GM18520 (cell line): Measurements from ENCODE around the gene IFTAP.
"Not testable (repeated sequence)": the region's sequence is repeated elsewhere in the genome, so short reads cannot be mapped to it uniquely, and the experiment has no call there.

ENCODE experiments used
- ATAC-seq: cut with Tn5 transposase; IDR thresholded peaks from one replicate; pipeline ENCODE4 v1.9.1; 2021; ENCODE audit not compliant: unreplicated experiment

IFTAP gene

GRCh38 chr11:36594316-36594989 is at the start of gene IFTAP:
IFTAP (plus strand) TSS chr11:36594502; CDS start chr11:36610104, 15,602 bp downstream.
- ATAC-seq: no peak

DNA sequence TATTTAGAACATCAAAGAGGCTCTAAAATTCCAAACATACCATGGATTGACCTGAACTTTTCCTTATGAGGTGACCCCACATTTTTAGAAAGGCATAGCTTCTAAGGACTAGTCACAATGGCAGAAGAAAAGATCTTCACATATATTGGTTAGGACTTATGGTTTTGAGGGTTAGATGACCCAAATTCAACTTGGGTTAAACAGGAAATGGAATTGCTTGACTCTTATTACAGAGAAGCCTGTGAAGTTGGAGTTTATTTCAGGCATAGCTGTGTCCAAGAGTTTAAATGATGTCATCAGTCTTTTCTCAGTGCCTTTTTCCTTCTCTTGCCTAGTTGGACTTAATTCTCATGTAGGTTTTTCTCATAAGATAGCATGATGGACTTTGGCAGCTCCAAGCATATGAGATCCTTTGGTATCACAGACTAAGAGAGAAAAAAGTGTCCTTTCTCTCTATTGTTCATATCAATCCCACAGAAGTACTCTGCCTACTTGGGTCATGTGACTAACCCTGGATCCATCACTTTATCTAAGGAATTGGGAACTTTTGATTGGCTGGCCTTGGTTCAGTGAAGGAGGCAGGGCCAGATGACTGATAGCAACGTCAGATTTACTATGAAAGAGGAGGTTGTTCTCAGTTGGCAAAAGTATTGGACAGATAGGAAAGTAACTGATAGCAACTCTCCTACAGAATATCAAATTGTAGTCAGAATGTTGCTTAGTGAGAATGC is 43.8 kb upstream of the IFTAP start:
- no peak for ATAC-seq

DNA sequence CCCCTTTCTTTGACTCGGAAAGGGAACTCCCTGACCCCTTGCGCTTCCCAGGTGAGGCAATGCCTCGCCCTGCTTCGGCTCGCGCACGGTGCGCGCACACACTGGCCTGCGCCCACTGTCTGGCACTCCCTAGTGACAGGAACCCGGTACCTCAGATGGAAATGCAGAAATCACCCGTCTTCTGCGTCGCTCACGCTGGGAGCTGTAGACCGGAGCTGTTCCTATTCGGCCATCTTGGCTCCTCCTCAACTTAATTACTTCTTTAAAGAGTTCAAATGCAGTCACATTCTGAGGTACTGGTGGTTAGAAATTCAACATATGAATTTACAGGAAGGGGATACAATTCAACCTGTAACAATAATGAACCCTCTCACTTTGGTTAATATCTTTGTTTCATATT is 36.9 kb upstream of the IFTAP start:
- ATAC-seq: not testable (repeated sequence)

DNA sequence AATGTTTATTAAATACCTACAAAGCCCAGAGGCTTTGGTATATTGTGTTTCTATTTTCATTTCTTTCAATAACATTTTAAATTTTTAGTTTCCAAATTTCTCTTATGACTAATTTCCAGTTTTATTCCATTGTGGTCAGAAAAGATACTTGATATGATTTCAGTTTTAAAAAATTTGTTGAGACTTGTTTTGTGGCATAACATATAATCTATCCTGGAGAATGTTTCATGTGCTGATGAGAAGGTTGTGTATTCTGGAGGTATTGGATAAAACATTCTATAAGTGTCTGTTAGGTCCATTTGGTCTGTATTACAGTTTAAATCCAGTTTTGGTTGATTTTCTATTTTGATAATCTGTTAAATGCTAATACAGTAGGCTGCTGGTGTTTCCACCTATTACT is 36.3 kb upstream of the IFTAP start:
- ATAC-seq: no peak

DNA sequence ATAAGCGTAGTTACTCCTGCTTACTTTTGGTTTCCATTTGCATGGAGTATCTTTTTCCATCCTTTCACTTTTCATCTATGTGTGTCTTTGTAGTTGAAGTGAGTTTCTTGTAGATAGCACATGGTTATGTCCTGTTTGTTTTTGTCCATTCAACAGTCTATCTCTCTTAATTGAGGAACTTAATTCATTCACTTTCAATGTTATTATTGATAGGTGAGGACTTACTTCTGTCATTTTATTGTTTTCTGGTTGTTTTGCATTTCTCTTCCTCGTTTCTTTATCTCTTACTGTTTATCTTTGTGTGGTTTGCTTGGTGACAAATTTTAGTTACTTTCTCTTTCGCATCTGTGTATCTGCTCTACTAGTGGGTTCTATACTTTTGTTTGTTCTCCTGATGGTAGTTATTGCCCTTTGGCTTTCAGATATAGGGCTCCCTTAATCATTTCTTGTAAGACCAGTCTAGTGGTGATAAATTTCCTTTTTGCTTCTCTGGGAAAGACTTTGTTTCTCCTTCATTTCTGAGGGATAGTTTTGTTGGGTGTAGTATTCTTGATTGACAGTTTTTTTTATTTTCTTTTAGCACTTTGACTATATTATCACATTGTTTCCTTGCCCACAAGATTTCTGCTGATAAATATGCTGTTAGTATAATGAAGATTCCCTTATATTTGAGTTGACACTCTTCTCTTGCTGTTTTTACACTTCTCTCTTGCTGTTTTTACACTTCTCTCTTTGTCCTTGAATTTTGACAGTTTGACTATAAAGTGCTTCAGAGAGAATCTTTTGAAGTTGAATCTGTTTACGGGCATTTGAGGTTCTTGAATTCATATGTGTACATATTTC is 35.5 kb upstream of the IFTAP start:
- peak; percentile 93 for ATAC-seq

GRCh38 chr11:36564376-36565030 is 29.8 kb upstream of the IFTAP start:
- no peak for ATAC-seq

DNA sequence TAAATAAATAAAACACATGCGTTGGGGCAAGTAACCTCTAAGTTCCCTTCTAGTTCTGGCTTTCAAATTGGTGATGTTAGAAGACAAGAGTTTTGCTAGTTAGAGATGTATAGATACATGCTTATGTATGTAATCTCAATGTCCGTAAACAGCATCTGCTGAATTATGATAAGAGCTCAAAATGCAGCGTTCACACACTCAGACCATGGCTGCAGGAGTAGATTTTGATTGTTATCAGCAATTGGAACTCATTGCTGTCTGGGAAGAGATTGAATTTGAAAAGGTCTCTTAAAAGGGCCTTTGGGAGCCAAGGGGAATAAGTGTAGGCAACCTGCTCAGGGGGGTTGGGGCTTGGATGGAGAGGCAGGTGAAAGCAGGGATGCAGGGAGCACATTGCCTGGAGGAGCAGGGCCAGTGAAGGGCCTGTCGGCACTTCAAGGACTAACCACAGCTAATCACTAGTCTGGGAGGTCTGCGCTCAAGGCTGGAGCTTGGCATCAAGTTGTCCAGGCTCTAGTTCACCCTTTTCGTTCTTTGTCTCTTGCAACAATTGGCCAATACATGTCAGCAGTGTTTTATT is 29.2 kb upstream of the IFTAP start:
- ATAC-seq: no peak

- no peak for ATAC-seq
Measured at GRCh38 chr11:36566407-36567053, 27.8 kb upstream of the IFTAP start.

GRCh38 chr11:36567694-36568093 is 26.6 kb upstream of the IFTAP start, which contains the start of gene RAG1:
RAG1 (plus strand) TSS chr11:36568007; CDS start chr11:36573305, 5,298 bp downstream.
- ATAC-seq: no peak

GRCh38 chr11:36569095-36569494 is 25.2 kb upstream of the IFTAP start:
- ATAC-seq: no peak

- ATAC-seq: no peak
Measured at GRCh38 chr11:36574486-36574885, 19.8 kb upstream of the IFTAP start.

GRCh38 chr11:36577373-36577772 is 16.9 kb upstream of the IFTAP start:
- no peak for ATAC-seq

GRCh38 chr11:36577859-36578258 is 16.4 kb upstream of the IFTAP start:
- ATAC-seq: no peak

- ATAC-seq: no peak
Measured at GRCh38 chr11:36578458-36578857, 15.8 kb upstream of the IFTAP start.

- ATAC-seq: no peak
Measured at GRCh38 chr11:36581536-36581935, 12.8 kb upstream of the IFTAP start.

DNA sequence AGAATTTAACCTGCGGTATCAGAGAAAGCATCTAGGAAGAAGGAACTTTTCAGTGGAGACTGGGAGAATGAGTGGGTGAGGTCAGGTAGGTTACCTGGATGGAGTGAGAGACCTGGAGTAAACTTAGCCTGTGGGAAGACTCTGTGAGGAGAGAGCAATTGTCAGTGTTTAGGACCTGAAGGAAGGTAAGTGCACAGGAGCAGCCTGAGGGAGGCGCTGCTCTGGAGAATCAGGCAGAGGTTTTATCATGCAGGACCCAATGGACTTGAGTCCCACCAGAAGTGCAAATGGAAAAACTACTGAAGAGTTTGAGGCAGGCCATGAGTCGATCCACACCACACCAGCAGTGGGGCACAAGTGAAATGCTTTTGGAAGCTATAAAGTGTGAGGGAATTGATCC is 10.6 kb upstream of the IFTAP start:
- no peak for ATAC-seq

- ATAC-seq: no peak
Measured at GRCh38 chr11:36586543-36586942, 7.8 kb upstream of the IFTAP start.

DNA sequence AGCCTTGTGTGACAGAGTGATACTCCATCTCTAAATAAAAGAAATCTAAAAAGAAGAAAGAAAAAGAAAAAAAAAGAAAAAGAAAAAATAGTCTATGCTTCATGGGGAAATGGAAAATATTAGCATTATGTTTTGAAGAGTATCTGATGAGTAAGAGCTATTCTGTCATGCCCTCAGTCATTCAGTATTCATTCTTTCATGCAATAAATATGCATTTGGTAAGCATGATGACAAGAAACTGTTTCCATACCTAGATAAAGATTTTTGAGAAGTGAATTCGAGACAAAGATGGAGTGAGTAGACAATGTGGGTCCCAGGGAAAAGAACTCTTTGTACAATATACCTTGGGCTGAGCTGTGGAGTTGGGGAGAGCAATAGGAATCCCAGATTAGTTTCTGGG is 6.2 kb upstream of the IFTAP start:
- ATAC-seq: no peak

GRCh38 chr11:36590513-36590912 is 3.8 kb upstream of the IFTAP start:
- no peak for ATAC-seq

DNA sequence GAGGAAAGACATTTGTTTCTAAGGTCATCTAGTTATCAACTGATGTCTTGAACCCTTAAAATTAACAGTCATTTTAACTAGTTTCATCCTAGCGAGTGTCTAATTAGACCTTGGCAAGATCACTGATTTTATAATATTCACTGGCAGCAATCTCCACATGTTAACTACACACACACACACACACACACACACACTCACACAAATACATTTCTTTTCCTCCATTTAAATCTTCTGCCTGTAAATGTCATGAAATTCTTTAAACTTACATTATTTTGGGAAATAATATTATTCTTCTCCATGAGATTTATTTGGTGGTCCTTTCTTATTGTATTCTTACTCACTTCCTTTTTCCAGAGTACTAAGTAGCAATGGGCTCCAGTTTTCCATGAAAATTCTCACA is 2.9 kb upstream of the IFTAP start:
- no peak for ATAC-seq
